COLO829 (cell line): Measurements from ENCODE around the gene CFAP54.
"Not testable (repeated sequence)": the region's sequence is repeated elsewhere in the genome, so short reads cannot be mapped to it uniquely, and the experiment has no call there.

Source experiments
- DNase-seq: peaks from one replicate; pipeline ENCODE4 v3.0.0; 2012; ENCODE audit warnings: low spot score

The CFAP54 gene

GRCh38 chr12:96472384-96472783 lies 17.0 kb upstream of the CFAP54 start:
- no peak for DNase-seq

DNA sequence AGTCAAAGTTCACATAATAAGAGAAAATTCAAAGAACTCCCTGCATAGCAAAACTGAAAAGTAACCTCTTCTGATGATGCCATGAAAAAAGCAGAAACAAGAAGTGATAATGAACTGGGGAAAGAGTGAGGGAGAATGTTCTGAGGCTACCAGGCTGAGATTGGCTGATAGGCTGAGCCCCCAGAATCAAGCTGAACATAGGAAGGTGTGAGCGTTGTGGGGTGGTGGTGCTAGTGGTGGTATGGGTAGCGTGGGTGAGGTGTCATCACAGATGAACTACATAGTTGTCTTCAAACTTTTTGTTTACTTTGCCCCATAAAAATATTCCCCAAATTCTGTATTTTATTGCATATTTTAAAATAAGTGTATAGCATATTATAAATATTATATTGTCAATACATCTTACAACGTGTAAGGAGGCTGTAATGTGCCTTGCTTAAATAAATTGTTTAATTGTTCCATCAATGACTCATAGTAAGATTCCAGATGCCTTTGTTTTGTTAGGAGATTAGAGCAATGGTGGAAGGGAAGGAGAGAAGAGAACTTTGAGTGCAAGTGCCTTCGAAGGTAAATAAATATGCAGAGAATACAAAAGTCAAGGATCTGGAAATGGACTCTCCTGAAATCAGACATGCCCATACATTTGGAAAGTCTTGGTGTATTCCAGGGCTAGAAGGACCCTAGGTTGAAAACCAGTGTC lies 15.8 kb upstream of the CFAP54 start:
- no peak for DNase-seq

DNA sequence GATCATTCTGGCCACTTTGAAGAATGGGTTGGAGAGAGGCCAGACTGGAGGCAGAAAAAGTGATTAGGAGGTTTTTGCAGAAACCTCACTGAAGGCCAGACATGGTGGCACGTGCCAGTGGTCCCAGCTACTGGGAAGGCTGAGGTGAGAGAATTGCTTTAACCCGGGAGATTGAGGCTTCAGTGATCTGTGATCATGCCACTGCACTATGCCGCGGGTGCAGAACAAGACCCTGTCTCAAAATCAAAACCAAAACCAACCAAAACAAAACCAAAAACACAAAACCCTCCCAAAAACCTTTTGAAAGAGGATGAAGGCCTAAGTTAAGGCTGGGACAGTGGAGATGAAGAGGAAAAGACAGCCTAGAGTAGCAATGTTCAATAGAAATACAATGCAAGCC lies 15.2 kb upstream of the CFAP54 start:
- no peak for DNase-seq

DNA sequence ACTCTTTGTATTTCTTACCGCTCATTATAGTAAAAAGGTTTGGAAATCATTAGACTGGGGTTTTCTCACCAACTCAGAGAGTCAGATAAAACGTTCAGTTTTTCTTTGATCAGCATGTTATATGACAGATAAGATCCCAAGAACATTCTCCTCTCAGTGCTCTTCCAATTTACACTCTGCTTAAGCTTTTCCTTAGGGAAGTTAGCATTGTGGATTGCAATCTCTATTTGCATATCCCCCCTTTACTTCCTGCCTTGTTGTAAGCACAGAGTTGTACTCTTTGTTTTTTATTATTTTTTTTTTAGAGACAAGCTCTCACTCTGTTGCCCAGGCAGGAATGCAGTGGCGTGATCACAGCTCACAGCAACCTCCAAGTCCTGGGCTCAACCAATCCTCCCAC lies 11.4 kb upstream of the CFAP54 start:
- no peak for DNase-seq

GRCh38 chr12:96482086-96482485 lies 7.3 kb upstream of the CFAP54 start:
- DNase-seq: no peak

GRCh38 chr12:96483116-96483515 lies 6.3 kb upstream of the CFAP54 start:
- no peak for DNase-seq

DNA sequence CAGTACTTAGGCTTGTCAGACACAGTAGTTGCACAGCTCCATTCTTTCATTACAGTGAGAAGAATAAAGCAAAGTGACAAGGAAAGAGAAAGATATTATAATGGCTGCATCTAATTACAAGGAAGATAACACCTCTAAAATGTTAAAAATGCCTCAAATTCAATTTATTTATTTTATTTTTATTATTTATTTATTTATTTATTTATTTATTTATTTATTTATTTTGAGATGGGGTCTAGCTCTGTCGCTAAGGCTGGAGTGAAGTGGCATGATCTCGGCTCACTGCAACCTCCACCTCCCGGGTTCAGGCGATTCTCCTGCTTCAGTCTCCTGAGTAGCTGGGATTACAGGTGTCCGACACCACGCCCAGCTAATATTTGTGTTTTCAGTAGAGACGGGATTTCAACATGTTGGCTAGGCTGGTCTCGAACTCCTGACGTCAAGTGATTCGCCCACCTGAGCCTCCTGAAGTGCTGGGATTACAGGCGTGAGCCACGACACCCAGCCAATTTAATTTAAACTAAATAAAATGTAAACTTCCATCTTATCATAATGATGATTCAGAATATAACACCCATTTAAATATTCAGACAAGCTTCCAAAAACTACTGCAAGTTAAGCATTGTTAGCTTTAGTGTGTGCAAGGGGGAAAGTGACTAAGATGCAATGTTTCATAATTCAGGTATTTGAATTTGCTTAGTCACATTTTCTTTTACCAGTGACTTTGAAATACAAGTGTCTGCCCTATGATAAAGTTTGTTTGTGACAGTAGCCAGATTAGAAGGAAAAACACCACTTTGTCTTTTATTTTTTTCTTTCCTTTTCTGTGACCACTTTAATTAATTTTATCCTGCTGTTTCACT lies 2.4 kb upstream of the CFAP54 start:
- no peak for DNase-seq

- no peak for DNase-seq
These were observed 1.7 kb upstream of the CFAP54 start for GRCh38 chr12:96487634-96488033.

- no peak for DNase-seq
These were observed 3.7 kb downstream of the CFAP54 start for GRCh38 chr12:96493106-96493505.

DNA sequence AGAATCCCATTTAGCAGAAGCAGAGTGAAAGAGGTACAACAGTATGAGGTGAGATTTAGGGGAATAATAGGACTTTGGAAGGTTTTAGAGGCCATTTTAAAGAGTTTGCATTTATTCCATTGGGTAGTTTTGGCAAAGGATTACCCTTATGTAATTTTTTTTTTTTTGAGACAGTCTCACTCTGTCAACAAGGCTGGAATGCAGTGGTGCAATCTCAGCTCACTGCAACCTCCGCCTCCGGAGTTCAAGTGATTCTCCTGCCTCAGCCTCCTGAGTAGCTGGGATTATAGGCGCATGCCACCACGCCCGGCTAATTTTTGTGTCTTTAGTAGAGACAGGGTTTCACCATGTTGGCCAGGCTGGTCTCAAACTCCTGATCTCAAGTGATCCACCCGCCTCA lies 4.8 kb downstream of the CFAP54 start:
- DNase-seq: not testable (repeated sequence)

- DNase-seq: no peak
These were observed 5.8 kb downstream of the CFAP54 start for GRCh38 chr12:96495155-96495554.

DNA sequence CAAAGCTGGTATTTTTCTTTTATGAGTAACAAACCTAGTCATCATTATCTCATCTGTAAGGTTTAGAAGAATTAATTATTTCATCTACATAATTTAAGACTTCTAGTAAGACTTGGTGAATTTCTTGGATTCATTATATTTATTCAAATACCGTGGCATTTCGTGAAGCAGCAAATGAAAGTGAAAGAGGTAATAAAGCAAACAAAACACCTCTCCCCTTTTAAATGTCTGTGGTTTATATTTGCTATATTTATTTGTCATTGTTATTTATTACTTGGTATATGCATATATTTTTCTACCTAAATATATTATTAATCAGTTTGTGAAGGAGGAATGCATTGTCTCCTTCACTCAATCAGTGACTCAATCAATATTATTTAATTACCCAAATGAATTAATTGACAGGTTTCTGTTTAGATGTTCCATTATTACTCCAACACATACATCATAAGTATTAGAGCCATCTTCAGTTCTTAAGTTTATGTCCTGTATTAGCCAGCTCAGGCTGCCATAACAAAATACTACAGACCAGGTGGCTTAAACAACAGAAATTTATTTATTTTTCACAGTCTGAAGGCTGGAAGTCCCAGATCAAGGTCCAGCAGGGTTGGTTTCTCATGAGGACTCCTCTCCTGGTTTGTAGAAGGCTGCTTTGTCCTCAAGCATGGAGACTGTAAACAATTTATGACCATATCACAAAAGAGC lies 6.6 kb downstream of the CFAP54 start:
- DNase-seq: no peak

GRCh38 chr12:96496944-96497343 lies 7.6 kb downstream of the CFAP54 start:
- no peak for DNase-seq

DNA sequence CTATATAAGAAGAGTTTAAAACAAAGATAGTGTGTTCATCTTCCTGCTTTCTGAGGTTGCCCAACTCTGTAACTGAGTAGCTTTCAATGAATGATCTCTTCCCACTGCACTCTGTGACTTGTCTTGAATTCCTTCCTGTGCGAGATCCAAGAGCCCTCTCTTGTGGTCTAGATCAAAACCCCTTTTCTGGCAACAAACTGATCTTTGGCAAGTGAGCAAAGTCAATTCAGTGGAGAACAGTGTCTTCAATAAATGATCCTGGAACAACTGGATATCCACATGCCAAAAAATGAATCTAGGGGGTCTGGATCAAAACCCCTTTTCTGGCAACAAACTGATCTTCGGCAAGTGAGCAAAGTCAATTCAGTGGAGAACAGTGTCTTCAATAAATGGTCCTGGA lies 8.5 kb downstream of the CFAP54 start:
- DNase-seq: no peak

GRCh38 chr12:96500693-96501092 lies 11.3 kb downstream of the CFAP54 start:
- peak; percentile 38 for DNase-seq

DNA sequence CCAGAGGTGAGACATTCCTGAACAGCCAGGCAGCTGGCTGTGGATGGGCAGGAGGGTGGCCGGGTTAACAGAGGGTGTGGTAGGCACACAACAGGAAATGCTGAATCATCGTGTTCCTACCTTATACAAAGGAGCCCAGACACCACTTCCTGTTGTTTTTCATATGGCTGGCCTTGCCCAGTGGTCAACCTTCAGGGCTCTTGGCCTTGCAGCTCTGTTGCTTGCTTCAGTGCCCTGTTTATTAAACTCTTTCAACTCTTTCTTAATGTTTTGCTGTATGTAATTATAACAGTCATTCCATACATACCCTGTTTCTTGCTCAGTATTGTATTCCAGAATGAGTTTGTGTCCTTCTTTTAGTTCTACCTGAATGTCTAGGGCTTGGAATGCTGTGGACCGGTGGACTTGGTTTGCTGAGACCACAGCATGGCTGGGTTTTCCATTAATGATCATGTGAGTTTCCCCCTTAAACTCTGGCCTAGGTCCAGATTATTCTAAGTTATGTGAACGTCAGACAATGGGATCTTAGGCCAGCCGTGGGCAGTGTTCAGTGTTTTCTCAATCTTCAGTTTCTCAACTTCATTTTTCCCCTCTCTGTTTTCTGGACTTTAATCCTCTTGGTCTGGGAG lies 11.9 kb downstream of the CFAP54 start:
- DNase-seq: peak; percentile 78

GRCh38 chr12:96501908-96502307 lies 12.5 kb downstream of the CFAP54 start:
- no peak for DNase-seq

DNA sequence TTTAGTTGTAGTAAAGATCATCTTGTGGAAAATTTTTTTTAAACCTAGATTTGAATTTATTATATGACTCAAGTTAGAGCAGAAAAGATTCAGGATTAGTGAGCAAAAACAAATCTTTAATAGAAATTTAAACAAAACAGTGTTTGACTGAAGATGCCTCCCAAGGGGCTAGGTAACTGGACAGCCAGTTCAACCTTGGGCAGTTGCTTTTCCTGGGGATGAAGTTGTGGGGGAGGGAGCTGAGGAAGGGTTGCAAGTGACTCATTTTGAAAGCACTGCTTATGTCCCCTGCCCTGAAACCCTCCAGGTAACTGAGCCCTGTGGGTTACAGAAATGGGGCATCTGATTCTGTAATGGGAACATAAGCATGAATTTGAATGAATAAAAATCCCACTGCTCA lies 13.1 kb downstream of the CFAP54 start:
- no peak for DNase-seq

DNA sequence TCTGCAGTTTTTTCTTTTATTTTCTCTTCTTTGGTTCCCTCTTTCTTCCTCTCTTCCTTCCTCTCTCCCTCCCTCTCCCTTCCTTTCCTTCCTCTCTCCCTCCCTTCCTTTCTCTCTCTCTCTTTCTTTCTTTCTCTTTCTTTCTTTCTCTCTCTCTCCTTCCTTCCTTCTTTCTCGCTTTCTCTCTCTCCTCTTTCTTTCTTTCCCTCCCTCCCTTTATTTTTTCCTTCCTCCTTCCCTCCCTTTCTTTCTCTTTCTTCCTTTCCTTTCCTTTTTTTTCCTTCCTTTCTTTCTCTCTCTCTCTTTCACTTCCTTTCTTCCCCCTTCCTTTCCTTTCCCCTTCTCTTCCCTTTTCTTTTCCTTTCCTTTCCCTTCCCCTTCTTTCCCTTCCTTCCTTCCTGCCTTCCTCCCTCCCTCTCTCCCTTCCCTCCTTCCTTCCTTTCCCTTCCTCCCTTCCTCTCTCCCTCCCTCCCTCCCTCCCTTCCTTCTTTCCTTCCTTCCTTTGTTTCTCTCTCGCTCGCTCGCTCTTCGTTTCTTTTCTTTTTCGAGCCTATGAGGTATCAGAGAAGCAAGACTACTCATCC lies 13.7 kb downstream of the CFAP54 start:
- no peak for DNase-seq

DNA sequence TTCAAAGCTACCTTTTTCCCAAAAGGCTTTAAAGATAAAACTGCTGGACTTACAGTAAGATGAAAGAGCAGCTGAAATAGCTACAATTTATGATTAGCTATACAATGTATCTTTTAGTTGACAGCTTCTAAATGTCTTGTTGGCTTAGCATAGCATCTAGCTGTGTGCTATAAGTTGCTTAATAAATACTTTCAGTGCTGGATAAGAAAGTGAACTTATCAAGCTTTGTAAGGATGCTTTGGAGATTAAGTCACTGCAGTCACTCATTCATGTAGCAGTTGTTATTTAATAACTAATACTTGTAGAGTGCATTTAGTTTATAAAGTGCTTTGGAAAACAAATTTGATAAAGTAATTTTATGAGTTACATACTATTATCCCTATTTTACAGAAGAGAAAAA lies 14.6 kb downstream of the CFAP54 start:
- DNase-seq: no peak

DNA sequence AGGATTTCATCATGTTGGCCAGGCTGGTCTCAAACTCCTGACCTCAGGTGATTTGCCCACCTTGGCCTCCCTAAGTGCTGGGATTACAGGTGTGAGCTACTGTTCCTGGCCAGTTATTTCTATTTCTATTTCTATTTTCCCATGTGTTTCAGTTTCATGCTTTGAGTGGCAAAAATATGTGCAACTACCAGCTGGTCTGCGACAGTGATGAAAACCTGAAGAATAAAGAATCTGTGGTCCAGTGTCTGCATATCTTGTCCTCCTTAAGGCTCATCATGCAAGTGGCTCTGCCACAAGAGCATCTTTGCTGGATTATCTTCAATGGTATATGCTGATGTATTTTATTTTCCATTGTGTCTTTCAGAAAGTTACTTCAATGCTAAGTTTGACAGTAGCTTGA lies 17.4 kb downstream of the CFAP54 start:
- DNase-seq: no peak

DNA sequence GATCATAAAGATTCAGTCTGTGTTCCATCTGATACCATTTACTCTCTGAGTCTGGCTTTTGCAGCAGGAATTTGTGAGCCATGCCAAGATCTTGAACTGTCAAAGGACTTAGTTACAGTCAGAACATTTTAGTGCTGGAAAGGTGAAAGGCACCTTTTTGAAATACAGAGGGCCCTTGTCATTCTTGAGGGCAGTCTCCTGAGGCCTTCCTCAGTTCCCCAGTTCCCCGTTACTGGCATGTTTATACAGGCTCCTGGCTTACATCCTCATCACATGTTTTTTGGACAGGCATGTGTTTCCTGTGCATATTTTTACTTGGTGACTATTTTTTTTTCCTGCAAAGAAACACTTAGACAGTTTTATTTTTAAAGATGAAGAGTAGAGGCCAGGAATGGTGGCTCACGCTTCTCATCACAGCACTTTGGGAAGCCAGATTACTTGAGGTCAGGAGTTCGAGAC lies 21.0 kb downstream of the CFAP54 start:
- DNase-seq: no peak
